OCI-LY3 (cell line): Measurements from ENCODE around the gene KMT2E.

Experiments used
- H2AFZ ChIP-seq: fragments of 200-600, 300-600 bp; shearing (Covaris generic); 2 replicates; pipeline ENCODE4 v1.6.0; 2014; ENCODE audit warnings: antibody characterized with exemption, low read depth, low read length
- H3K27ac ChIP-seq: fragments of 200-600, 300-600 bp; sonication (generic); 2 replicates; pipeline ENCODE4 v1.5.1; 2014; ENCODE audit warnings: mild to moderate bottlenecking, low read length, moderate library complexity, mixed read lengths
- H3K27me3 ChIP-seq: fragments of 200-600, 300-600 bp; sonication (generic); 2 replicates; pipeline ENCODE4 v1.6.1; 2014; ENCODE audit warnings: low read depth, low read length, mixed read lengths
- H3K36me3 ChIP-seq: fragments of 200-600, 300-600 bp; sonication (generic); replicated peaks from 2 replicates; pipeline ENCODE3; 2014; ENCODE audit warnings: low read depth, low read length, mixed read lengths
- H3K4me1 ChIP-seq: fragments of 300-600, 200-600 bp; sonication (generic); 2 replicates; pipeline ENCODE4 v1.6.1; 2014; ENCODE audit warnings: low read length, mixed read lengths
- H3K4me2 ChIP-seq: fragments of 200-600, 300-600 bp; sonication (generic); 2 replicates; pipeline ENCODE4 v1.6.1; 2014; ENCODE audit warnings: low read length, mixed read lengths
- H3K4me3 ChIP-seq: fragments of 300-600, 200-600 bp; sonication (generic); 2 replicates; pipeline ENCODE4 v1.5.1; 2014; ENCODE audit warnings: antibody characterized with exemption, mild to moderate bottlenecking, low read length, moderate library complexity
- H3K79me2 ChIP-seq: fragments of 300-600, 200-600 bp; shearing (Covaris generic); 2 replicates; pipeline ENCODE4 v1.6.1; 2014; ENCODE audit warnings: mild to moderate bottlenecking, low read length, mixed read lengths
- H3K9ac ChIP-seq: fragments of 300-600, 200-600 bp; shearing (Covaris generic); 2 replicates; pipeline ENCODE4 v1.6.0; 2014; ENCODE audit warnings: mild to moderate bottlenecking, low read length, moderate library complexity
- H3K9me3 ChIP-seq: fragments of 200-600, 300-600 bp; shearing (Covaris generic); 2 replicates; pipeline ENCODE4 v1.6.1; 2014; ENCODE audit warnings: low read length, mixed read lengths; ENCODE audit not compliant: insufficient read depth
- H4K20me1 ChIP-seq: fragments of 200-600, 300-600 bp; sonication (generic); 2 replicates; pipeline ENCODE4 v1.6.1; 2016; ENCODE audit warnings: low read length, mixed read lengths; ENCODE audit not compliant: insufficient read depth
- CTCF ChIP-seq: fragments of 200-600, 300-600 bp; sonication (generic); IDR thresholded peaks from 2 replicates; pipeline ENCODE4 v1.5.1; 2014; ENCODE audit warnings: antibody characterized with exemption, low read length, low read depth
- EZH2phosphoT487 ChIP-seq: fragments of 200-600 bp; shearing (Covaris generic); IDR thresholded peaks from 2 replicates; pipeline ENCODE4 v1.6.1; 2018; ENCODE audit warnings: antibody characterized with exemption, mixed run types, low read depth

KMT2E gene

GRCh38 chr7:105132835-105133234, 118.8 kb downstream of the KMT2E start:
- no peaks in the 10 kb centered on the region for H3K27me3 ChIP-seq
- no peak overlapping the region for H3K9ac ChIP-seq
- peaks cover 8% of the 10 kb centered on the region for H3K79me2 ChIP-seq
- H3K4me2 ChIP-seq: no peak overlapping the region
- H3K36me3 ChIP-seq: no peaks in the 10 kb centered on the region
- no peaks in the 10 kb centered on the region for H4K20me1 ChIP-seq
- H3K4me3 ChIP-seq: no peak overlapping the region
- peaks cover 34% of the 10 kb centered on the region for H3K4me1 ChIP-seq
- no peak for TF ChIP-seq EZH2phosphoT487
- TF ChIP-seq CTCF: no peak
- no peaks in the 10 kb centered on the region for H3K9me3 ChIP-seq
- no peak overlapping the region for H3K27ac ChIP-seq
- H2AFZ ChIP-seq: no peak overlapping the region

GRCh38 chr7:105133358-105133757, 119.4 kb downstream of the KMT2E start:
- H3K9me3 ChIP-seq: no peaks in the 10 kb centered on the region
- H4K20me1 ChIP-seq: no peaks in the 10 kb centered on the region
- TF ChIP-seq EZH2phosphoT487: no peak
- no peak for TF ChIP-seq CTCF
- H3K9ac ChIP-seq: no peak overlapping the region
- peaks cover 8% of the 10 kb centered on the region for H3K79me2 ChIP-seq
- no peak overlapping the region for H3K4me2 ChIP-seq
- H3K27ac ChIP-seq: no peak overlapping the region
- H3K36me3 ChIP-seq: peaks cover 3% of the 10 kb centered on the region
- no peak overlapping the region for H2AFZ ChIP-seq
- peaks cover 29% of the 10 kb centered on the region for H3K4me1 ChIP-seq
- H3K4me3 ChIP-seq: no peak overlapping the region
- no peaks in the 10 kb centered on the region for H3K27me3 ChIP-seq

GRCh38 chr7:105133986-105134655, 120.1 kb downstream of the KMT2E start:
- peaks cover 26% of the 10 kb centered on the region for H3K4me1 ChIP-seq
- TF ChIP-seq CTCF (no peak), EZH2phosphoT487 (no peak)
- H3K4me2 ChIP-seq: no peak overlapping the region
- no peak overlapping the region for H2AFZ ChIP-seq
- H3K4me3 ChIP-seq: no peak overlapping the region
- no peaks in the 10 kb centered on the region; the same call in 1 of the 2 replicates for H4K20me1 ChIP-seq
- H3K9ac ChIP-seq: no peak overlapping the region
- H3K9me3 ChIP-seq: no peaks in the 10 kb centered on the region
- no peak overlapping the region for H3K27ac ChIP-seq
- peaks cover 8% of the 10 kb centered on the region for H3K79me2 ChIP-seq
- no peaks in the 10 kb centered on the region for H3K27me3 ChIP-seq
- peaks cover 4% of the 10 kb centered on the region for H3K36me3 ChIP-seq

- H3K4me2 ChIP-seq: no peak overlapping the region
- H3K9me3 ChIP-seq: no peaks in the 10 kb centered on the region
- TF ChIP-seq CTCF (no peak), EZH2phosphoT487 (no peak)
- H3K4me1 ChIP-seq: peaks cover 13% of the 10 kb centered on the region
- H3K9ac ChIP-seq: no peak overlapping the region
- peaks cover 6% of the 10 kb centered on the region for H3K36me3 ChIP-seq
- no peaks in the 10 kb centered on the region; the same call in 1 of the 2 replicates for H4K20me1 ChIP-seq
- no peak overlapping the region for H2AFZ ChIP-seq
- H3K27ac ChIP-seq: no peak overlapping the region
- H3K27me3 ChIP-seq: no peaks in the 10 kb centered on the region
- H3K79me2 ChIP-seq: no peaks in the 10 kb centered on the region
- H3K4me3 ChIP-seq: no peak overlapping the region
Measured at GRCh38 chr7:105136221-105136620, 122.2 kb downstream of the KMT2E start.
